H1 (cell line): Measurements from ENCODE around the gene RAP2B. TPM values are rescaled to one million over a fixed set of nuclear protein-coding genes. Genes with fewer than 3 reads are reported as not detected.

ENCODE experiments used
- GTF2F1 ChIP-seq: IDR thresholded peaks from 2 replicates; pipeline ENCODE4 v1.6.1; 2012; ENCODE audit warnings: low read depth, low read length, improper control_type of control experiment, borderline replicate concordance
- polyA plus RNA-seq, 7 experiments: library from polyadenylated mRNA; depleted of rRNA in 3 of 7; stranded (reverse) in 5 of 7; unstranded in 2 of 7; fragments of >200 nt in 5 of 7; fragments of 200-250 nt in 2 of 7; gene quantifications; 1 replicate in 5 of 7; 2 replicates in 1 of 7; 4 replicates in 1 of 7; pipeline versions ENCODE4 v1.2.1 to v1.2.3, GENCODE V29; 2011 to 2013; ENCODE audit warnings: missing spikeins in 2 of 7, mixed read lengths in 2 of 7
- total RNA-seq: library from RNA; stranded (reverse); fragmentation: NEBNext Ultra II Directional; extraction: Animal tissue kit (Norgen Biotek cat#: 25700); gene quantifications from 2 replicates; pipeline ENCODE4 v1.2.1, GENCODE V29; 2021

RAP2B gene
- total and polyA plus RNA-seq, 2 of the 8 experiments (the other 6 are each of a cell fraction or from before 2014, with no cell fraction given) = 7.5 to 20.3 TPM

GRCh38 chr3:153171256-153171655 is 9.2 kb downstream of the RAP2B start (continued):
- no peak for TF ChIP-seq GTF2F1
